IMR-90 (cell line): ENCODE results near the gene SMC2. TPM values are rescaled to one million over a fixed set of nuclear protein-coding genes. Genes with fewer than 3 reads are reported as not detected.

Source experiments
- ATAC-seq: fragments of 200-7000 bp; cut with Tn5 transposase; 2 replicates; pipeline ENCODE4 v1.9.1; 2020; ENCODE audit warnings: low read depth, mild to moderate bottlenecking, moderate library complexity
- BruUV-seq: library from RNA; stranded (reverse); fragments of 400-500 nt; replicated peaks from 2 replicates; lab custom pipeline; 2021; lab: Mats Ljungman, UMichigan
- CTCF ChIA-PET: fragments of 300-600 bp; formaldehyde crosslinking; extraction: SDS; loops from one replicate; lab custom pipeline; 2021; ENCODE audit warnings: antibody characterized with exemption; lab: Yijun Ruan, JAX
- POLR2A ChIA-PET: fragments of 300-600 bp; sonication (Branson Sonifier 250); formaldehyde crosslinking; loops from one replicate; lab custom pipeline; 2022; ENCODE audit warnings: antibody characterized with exemption; ENCODE audit not compliant: unreplicated experiment; lab: Charles Lee
- DNase-seq: peaks from one replicate; pipeline ENCODE4 v3.0.0; 2013
- H2AFZ ChIP-seq: replicated peaks from 2 replicates; pipeline ENCODE3; 2013; ENCODE audit warnings: low read length, mild to moderate bottlenecking; ENCODE audit not compliant: poor library complexity
- H2AK5ac ChIP-seq: 2 replicates; pipeline ENCODE4 v1.6.1; 2013; ENCODE audit warnings: low read depth, low read length, inconsistent platforms
- H2AK9ac ChIP-seq: replicated peaks from 2 replicates; pipeline ENCODE3; 2013; ENCODE audit warnings: mild to moderate bottlenecking, low read depth, low read length, moderate library complexity; ENCODE audit not compliant: poor library complexity
- H2BK120ac ChIP-seq: 2 replicates; pipeline ENCODE4 v1.6.1; 2013; ENCODE audit warnings: low read depth, low read length, inconsistent platforms
- H2BK15ac ChIP-seq: 3 replicates; pipeline ENCODE4 v1.6.1; 2013; ENCODE audit warnings: low read depth, low read length, inconsistent platforms
- H2BK20ac ChIP-seq: 2 replicates; pipeline ENCODE4 v1.6.1; 2013; ENCODE audit warnings: low read depth, mild to moderate bottlenecking, inconsistent platforms, low read length, moderate library complexity
- H2BK5ac ChIP-seq: 2 replicates; pipeline ENCODE4 v1.6.1; 2013; ENCODE audit warnings: mild to moderate bottlenecking, low read depth, low read length, inconsistent platforms; ENCODE audit not compliant: poor library complexity, severe bottlenecking
- H3K14ac ChIP-seq: replicated peaks from 2 replicates; pipeline ENCODE4 v1.6.1; 2013; ENCODE audit warnings: low read depth, low read length, inconsistent platforms
- H3K18ac ChIP-seq: 2 replicates; pipeline ENCODE4 v1.6.1; 2013; ENCODE audit warnings: low read depth, low read length, control low read depth
- H3K23ac ChIP-seq: 2 replicates; pipeline ENCODE4 v1.6.1; 2013; ENCODE audit warnings: low read depth, low read length, inconsistent platforms
- H3K27ac ChIP-seq: 2 replicates; pipeline ENCODE4 v1.5.1; 2013; ENCODE audit warnings: mild to moderate bottlenecking, control low read depth, low read length; ENCODE audit not compliant: insufficient read depth
- H3K27me3 ChIP-seq: 2 replicates; pipeline ENCODE4 v1.6.1; 2013; ENCODE audit warnings: low read length; ENCODE audit not compliant: control insufficient read depth, insufficient read depth
- H3K36me3 ChIP-seq: 2 replicates; pipeline ENCODE4 v1.6.1; 2013; ENCODE audit warnings: low read length, mixed read lengths; ENCODE audit not compliant: control insufficient read depth, insufficient read depth
- H3K4ac ChIP-seq: 2 replicates; pipeline ENCODE4 v1.6.1; 2013; ENCODE audit warnings: low read depth, low read length, inconsistent platforms
- H3K4me1 ChIP-seq: 2 replicates; pipeline ENCODE4 v1.6.1; 2013; ENCODE audit warnings: low read length, mixed read lengths; ENCODE audit not compliant: control insufficient read depth, insufficient read depth
- H3K4me2 ChIP-seq: 2 replicates; pipeline ENCODE4 v1.6.1; 2013; ENCODE audit warnings: low read depth, mild to moderate bottlenecking, control low read depth, low read length, moderate library complexity
- H3K4me3 ChIP-seq: 2 replicates; pipeline ENCODE4 v1.5.1; 2013; ENCODE audit warnings: low read depth, mild to moderate bottlenecking, control low read depth, low read length, moderate library complexity; ENCODE audit not compliant: insufficient read depth
- H3K56ac ChIP-seq: 2 replicates; pipeline ENCODE4 v1.6.1; 2013; ENCODE audit warnings: low read length, inconsistent platforms; ENCODE audit not compliant: insufficient read depth; ENCODE audit errors: extremely low read depth
- H3K79me1 ChIP-seq, 2 experiments: 2 replicates each; pipeline ENCODE4 v1.6.1; 2013; ENCODE audit warnings: low read length in 2 of 2, inconsistent platforms in 1 of 2, low read depth in 1 of 2
- H3K9ac ChIP-seq: 2 replicates; pipeline ENCODE4 v1.6.1; 2013; ENCODE audit warnings: low read depth, low read length, control low read depth
- H3K9me1 ChIP-seq: 2 replicates; pipeline ENCODE4 v1.6.1; 2013; ENCODE audit warnings: low read length, inconsistent platforms; ENCODE audit not compliant: insufficient read depth
- H3K9me3 ChIP-seq: 2 replicates; pipeline ENCODE4 v1.6.1; 2013; ENCODE audit warnings: low read length; ENCODE audit not compliant: control insufficient read depth, insufficient read depth
- H4K20me1 ChIP-seq: 2 replicates; pipeline ENCODE4 v1.6.1; 2013; ENCODE audit warnings: low read length, inconsistent platforms; ENCODE audit not compliant: insufficient read depth
- H4K5ac ChIP-seq: 2 replicates; pipeline ENCODE4 v1.6.1; 2013; ENCODE audit warnings: mild to moderate bottlenecking, low read depth, low read length, control low read depth
- H4K8ac ChIP-seq, 2 experiments: 2 replicates each; pipeline ENCODE4 v1.6.1; 2013; ENCODE audit warnings: low read depth in 2 of 2, low read length in 2 of 2, control low read depth in 1 of 2, inconsistent platforms in 1 of 2
- H4K91ac ChIP-seq: 2 replicates; pipeline ENCODE4 v1.6.1; 2013; ENCODE audit warnings: low read depth, low read length, inconsistent platforms; ENCODE audit not compliant: insufficient read depth
- FOS ChIP-seq: fragments of 150-350 bp; IDR thresholded peaks from 2 replicates; pipeline ENCODE4 v1.6.1; 2016; ENCODE audit warnings: low read depth, low read length
- RFX5 ChIP-seq: IDR thresholded peaks from 2 replicates; pipeline ENCODE4 v1.8.0; 2012; ENCODE audit warnings: low read depth, mild to moderate bottlenecking, low read length, moderate library complexity
- WGBS, 2 experiments: methylation state at CpG; one replicate each; pipeline versions ENCODE4 v1.1.5 to v1.1.7; 2013; ENCODE audit warnings: missing lambda C conversion rate in 2 of 2; ENCODE audit not compliant: insufficient read length in 1 of 2; ENCODE audit errors: extremely low coverage in 2 of 2; 5-methylcytosine and 5-hydroxymethylcytosine counted together
- dilution Hi-C: fragments of 300-500 bp; cut with HindIII; formaldehyde crosslinking; loops from one replicate; pipeline ENCODE4 v1.14.3; 2018; ENCODE audit warnings: low sequenced_read_pairs; ENCODE audit not compliant: unreplicated experiment
- in situ Hi-C: fragments of 300-500 bp; cut with MboI; formaldehyde crosslinking; loops from 3 replicates; pipeline ENCODE4 v1.14.3; 2019; ENCODE audit warnings: low sequenced_read_pairs, inconsistent platforms, mixed read lengths
- intact Hi-C: fragments of 100-400 bp; cut with micrococcal nuclease; formaldehyde crosslinking; loops from 2 replicates; pipeline ENCODE4 v1.10.0; 2022
- polyA plus RNA-seq, 3 experiments: library from polyadenylated mRNA; depleted of rRNA; stranded (reverse); fragments of >200 nt; gene quantifications; 2 replicates each; pipeline ENCODE4 v1.2.3, GENCODE V29; 2012; ENCODE audit warnings: low replicate concordance in 1 of 3
- total RNA-seq: library from RNA; depleted of rRNA; stranded (reverse); fragments of >200 nt; gene quantifications from 2 replicates; pipeline ENCODE4 v1.2.3, GENCODE V29; 2012

The SMC2 gene
- total and polyA plus RNA-seq, 2 of the 4 experiments (the other 2 are of a cell fraction), result 4.9 to 12.4 TPM

GRCh38 chr9:104091708-104092107, 2.4 kb upstream of the SMC2 start (continued):
- no peak for TF ChIP-seq FOS

- H3K9me3 ChIP-seq, result no peaks in the 10 kb centered on the region
- no peaks in the 10 kb centered on the region for H3K27me3 ChIP-seq
- TF ChIP-seq RFX5, result no peak
- intact Hi-C loops, result loop anchor here (5.0 kb wide), 1 partner anchor 655 kb away; the partner anchor contains the start of gene NIPSNAP3A
- 0 out of 3 replicates have a peak overlapping the region, but pooled peaks have one; percentile 52 for H2BK15ac ChIP-seq
- dilution Hi-C loops, result no loop called here
- no peak overlapping the region for H2AFZ ChIP-seq
- peaks cover 20 to 22% of the 10 kb centered on the region in 2 experiments for H3K79me1 ChIP-seq
- no peak for DNase-seq
- H4K5ac ChIP-seq, result no peak overlapping the region
- H3K27ac ChIP-seq, result peak overlapping the region; percentile 52; the same call in 1 of the 2 replicates
- no peak overlapping the region for H3K56ac ChIP-seq
- H3K14ac ChIP-seq, result no peak overlapping the region; the same call in 1 of the 2 replicates
- ATAC-seq, result no peak
- H3K18ac ChIP-seq, result no peak overlapping the region
- peak overlapping the region; percentile 16; the same call in 1 of the 2 replicates for H3K23ac ChIP-seq
- H4K20me1 ChIP-seq, result no peaks in the 10 kb centered on the region
- H2BK5ac ChIP-seq, result peak overlapping the region; percentile 86
- CTCF ChIA-PET, result interaction anchor here (0.6 to 2.0 kb wide), 5 partner anchors 10 to 41 kb away, joined by 3 to 6 read pairs (median 4); no protein-coding TSS in a partner anchor
- BruUV-seq, result no TSS peak
- H4K91ac ChIP-seq, result no peak overlapping the region
- no peak overlapping the region for H3K9ac ChIP-seq
- H3K4me2 ChIP-seq, result no peak overlapping the region
- H2AK9ac ChIP-seq, result no peak overlapping the region
- H4K8ac ChIP-seq, result peak overlapping the region in 1 of 2 experiments; percentile 41; a peak in 2 of 4 replicates
- no peak overlapping the region for H3K4ac ChIP-seq
- H3K36me3 ChIP-seq, result no peaks in the 10 kb centered on the region
- H2BK20ac ChIP-seq, result no peak overlapping the region
- in situ Hi-C loops, result no loop called here
- H2BK120ac ChIP-seq, result no peak overlapping the region; the same call in 1 of the 2 replicates
- WGBS, 2 experiments, result no CpG with 5 or more reads among the region's 2 CpGs
- H3K4me3 ChIP-seq, result no peak overlapping the region
- H2AK5ac ChIP-seq, result no peak overlapping the region
- peaks cover 3% of the 10 kb centered on the region for H3K4me1 ChIP-seq
- no peaks in the 10 kb centered on the region; the same call in 1 of the 2 replicates for H3K9me1 ChIP-seq
- POLR2A ChIA-PET, result no interaction called here
These were observed 1.9 kb upstream of the SMC2 start for GRCh38 chr9:104092192-104092591.
